H1 (cell line): Measurements from ENCODE around the gene FBXL14. TPM values are rescaled to one million over a fixed set of nuclear protein-coding genes. Genes with fewer than 3 reads are reported as not detected.

Experiments used
- BCL11A ChIP-seq, 2 experiments: IDR thresholded peaks; one replicate each; pipeline ENCODE4 v1.6.1; 2011; ENCODE audit warnings: low read depth in 2 of 2, low read length in 2 of 2, mild to moderate bottlenecking in 2 of 2
- RAD21 ChIP-seq, 2 experiments: IDR thresholded peaks in 1 of 2; conservative IDR thresholded peaks in 1 of 2; 2 replicates each; pipeline ENCODE4 v1.6.1; 2011; ENCODE audit warnings: low read depth in 2 of 2, low read length in 2 of 2, improper control_type of control experiment in 1 of 2, inconsistent platforms in 1 of 2, mild to moderate bottlenecking in 1 of 2, moderate library complexity in 1 of 2
- SIN3A ChIP-seq, 2 experiments: IDR thresholded peaks in 1 of 2; conservative IDR thresholded peaks in 1 of 2; 2 replicates each; pipeline ENCODE4 v1.6.1; 2011 to 2012; ENCODE audit warnings: low read length in 2 of 2, improper control_type of control experiment in 1 of 2, low read depth in 1 of 2, mild to moderate bottlenecking in 1 of 2
- SIX5 ChIP-seq: IDR thresholded peaks from 2 replicates; pipeline ENCODE4 v1.6.1; 2011; ENCODE audit warnings: mild to moderate bottlenecking, low read depth, low read length
- SUZ12 ChIP-seq: fragments of 200-600 bp; sonication (generic); IDR thresholded peaks from 2 replicates; pipeline ENCODE4 v1.6.1; 2012; ENCODE audit warnings: mild to moderate bottlenecking, inconsistent platforms, low read length, moderate library complexity, mixed read lengths
- polyA plus RNA-seq, 7 experiments: library from polyadenylated mRNA; depleted of rRNA in 3 of 7; stranded (reverse) in 5 of 7; unstranded in 2 of 7; fragments of >200 nt in 5 of 7; fragments of 200-250 nt in 2 of 7; gene quantifications; 1 replicate in 5 of 7; 2 replicates in 1 of 7; 4 replicates in 1 of 7; pipeline versions ENCODE4 v1.2.1 to v1.2.3, GENCODE V29; 2011 to 2013; ENCODE audit warnings: missing spikeins in 2 of 7, mixed read lengths in 2 of 7
- total RNA-seq: library from RNA; stranded (reverse); fragmentation: NEBNext Ultra II Directional; extraction: Animal tissue kit (Norgen Biotek cat#: 25700); gene quantifications from 2 replicates; pipeline ENCODE4 v1.2.1, GENCODE V29; 2021
- TF ChIP-seq, protein P1 (sequence below): IDR thresholded peaks from 2 replicates; pipeline ENCODE4 v1.6.1; 2012; ENCODE audit warnings: inconsistent platforms

The FBXL14 gene
- total and polyA plus RNA-seq, 2 of the 8 experiments (the other 6 are each of a cell fraction or from before 2014, with no cell fraction given) = 5.5 to 9.6 TPM

DNA sequence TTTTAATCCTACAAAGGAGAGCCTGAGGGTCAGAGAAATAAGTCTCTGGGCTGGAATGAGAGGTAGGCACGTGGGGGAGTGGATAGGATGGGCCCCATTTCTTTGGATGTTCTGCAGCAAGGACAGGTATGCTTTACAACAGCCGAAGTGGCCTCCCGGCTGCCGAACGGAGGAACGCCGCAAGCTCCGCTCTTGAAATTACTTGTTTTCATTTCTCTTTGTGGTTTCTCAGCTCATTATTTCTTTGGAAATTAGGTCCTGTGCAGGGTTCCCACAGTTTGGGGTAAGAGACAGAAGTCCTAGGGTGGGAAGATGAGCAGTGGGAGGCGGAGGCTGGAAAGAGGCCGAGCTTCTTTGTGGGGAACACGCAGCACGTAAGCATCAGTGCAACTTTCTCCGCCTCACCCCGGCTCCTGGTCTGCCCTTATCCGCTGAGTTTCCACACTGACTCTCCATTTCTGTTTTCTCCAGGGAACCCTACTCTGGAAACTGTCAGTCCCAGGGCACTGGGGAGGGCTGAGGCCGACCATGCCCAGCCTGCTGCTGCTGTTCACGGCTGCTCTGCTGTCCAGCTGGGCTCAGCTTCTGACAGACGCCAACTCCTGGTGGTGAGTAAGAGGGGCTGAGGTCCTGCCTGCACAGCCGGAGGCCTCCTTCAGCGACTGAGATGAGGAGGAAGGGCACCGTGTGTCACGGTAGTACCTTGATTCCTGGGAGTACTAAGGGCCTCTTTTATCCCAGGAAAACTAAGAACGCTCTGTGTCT, 36.6 kb upstream of the FBXL14 start (continued):
- TF ChIP-seq, protein P1, sequence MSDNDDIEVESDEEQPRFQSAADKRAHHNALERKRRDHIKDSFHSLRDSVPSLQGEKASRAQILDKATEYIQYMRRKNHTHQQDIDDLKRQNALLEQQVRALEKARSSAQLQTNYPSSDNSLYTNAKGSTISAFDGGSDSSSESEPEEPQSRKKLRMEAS = no peak
- TF ChIP-seq RAD21 (IDR thresholded peaks at IDR 0.05 in 1 of 2, conservative IDR thresholded peaks at IDR 0.05 in 1 of 2; ENCODE audit: low read depth in 2 of 2, low read length in 2 of 2) = no peak
- TF ChIP-seq SUZ12 = peak; percentile 92
- TF ChIP-seq SIX5 = no peak
- TF ChIP-seq BCL11A (IDR thresholded peaks at IDR 0.05; ENCODE audit: low read depth in 2 of 2, low read length in 2 of 2) = no peak
- peak; percentile 55 to 66; a peak in 2 of 4 replicates for TF ChIP-seq SIN3A (conservative IDR thresholded peaks at IDR 0.05 in 1 of 2, IDR thresholded peaks at IDR 0.05 in 1 of 2; ENCODE audit: low read depth in 1 of 2, low read length in 2 of 2)
